DMS79 (cell line): Measurements from ENCODE around the gene SDF2L1.
"Not testable (repeated sequence)": the region's sequence is repeated elsewhere in the genome, so short reads cannot be mapped to it uniquely, and the experiment has no call there.

ENCODE experiments used
- DNase-seq: peaks from one replicate; lab custom pipeline; 2025; lab: John Stamatoyannopoulos, UW

Gene SDF2L1

GRCh38 chr22:21641789-21642583 is at the start of gene SDF2L1:
Gene SDF2L1, plus strand, starts transcription at chr22:21642302. Its CDS starts 35 bp downstream, at chr22:21642337.
- peak; percentile 83 for DNase-seq

- no peak for DNase-seq
Observed at GRCh38 chr22:21592422-21592821, 49.7 kb upstream of the SDF2L1 start.

- no peak for DNase-seq
Observed at GRCh38 chr22:21593406-21594232, 48.5 kb upstream of the SDF2L1 start.

GRCh38 chr22:21594865-21595452 is 47.1 kb upstream of the SDF2L1 start:
- DNase-seq: no peak

- DNase-seq: not testable (repeated sequence)
Observed at GRCh38 chr22:21596356-21597135, 45.6 kb upstream of the SDF2L1 start.

- no peak for DNase-seq
Observed at GRCh38 chr22:21598302-21598701, 43.8 kb upstream of the SDF2L1 start.

GRCh38 chr22:21599053-21599893 is 42.8 kb upstream of the SDF2L1 start:
- no peak for DNase-seq

- no peak for DNase-seq
Observed at GRCh38 chr22:21602579-21602978, 39.5 kb upstream of the SDF2L1 start.

GRCh38 chr22:21603973-21604372 is 38.1 kb upstream of the SDF2L1 start:
- no peak for DNase-seq

- DNase-seq: no peak
Observed at GRCh38 chr22:21605887-21606564, 36.1 kb upstream of the SDF2L1 start.

- no peak for DNase-seq
Observed at GRCh38 chr22:21606775-21607174, 35.3 kb upstream of the SDF2L1 start.

- not testable (repeated sequence) for DNase-seq
Observed at GRCh38 chr22:21609556-21610157, 32.4 kb upstream of the SDF2L1 start.

GRCh38 chr22:21611210-21611977 is 30.7 kb upstream of the SDF2L1 start:
- DNase-seq: no peak

- DNase-seq: no peak
Observed at GRCh38 chr22:21612858-21613257, 29.2 kb upstream of the SDF2L1 start.

- DNase-seq: no peak
Observed at GRCh38 chr22:21613553-21614233, 28.4 kb upstream of the SDF2L1 start.

GRCh38 chr22:21615731-21616130 is 26.4 kb upstream of the SDF2L1 start:
- no peak for DNase-seq

GRCh38 chr22:21617337-21617736 is 24.8 kb upstream of the SDF2L1 start:
- DNase-seq: not testable (repeated sequence)

GRCh38 chr22:21621025-21621424 is 21.1 kb upstream of the SDF2L1 start:
- no peak for DNase-seq
